ACC112 (cell line): Measurements from ENCODE around the gene TLR7.

Experiments
- H2AFZ ChIP-seq: fragments of 200-600 bp; sonication (generic); one replicate; pipeline ENCODE4 v1.6.0; 2017; ENCODE audit warnings: antibody characterized with exemption, low read length; ENCODE audit not compliant: unreplicated experiment
- H3K27ac ChIP-seq: fragments of 200-600 bp; sonication (generic); 2 replicates; pipeline ENCODE4 v1.5.1; 2014; ENCODE audit warnings: low read depth, mild to moderate bottlenecking, antibody characterized with exemption, low read length, moderate library complexity
- H3K27me3 ChIP-seq: fragments of 200-600 bp; sonication (generic); 2 replicates; pipeline ENCODE4 v1.6.1; 2014; ENCODE audit warnings: mild to moderate bottlenecking, antibody characterized with exemption, low read length, moderate library complexity, mixed read lengths; ENCODE audit not compliant: insufficient read depth
- H3K36me3 ChIP-seq: fragments of 200-600 bp; sonication (generic); 2 replicates; pipeline ENCODE4 v1.6.1; 2016; ENCODE audit warnings: mild to moderate bottlenecking, antibody characterized with exemption, low read length, moderate library complexity, mixed read lengths; ENCODE audit not compliant: insufficient read depth
- H3K4me1 ChIP-seq: fragments of 200-600 bp; sonication (generic); one replicate; pipeline ENCODE4 v1.6.1; 2016; ENCODE audit warnings: low read length, mixed read lengths; ENCODE audit not compliant: insufficient read depth, unreplicated experiment, control insufficient read depth
- H3K4me3 ChIP-seq: fragments of 200-600 bp; sonication (generic); 2 replicates; pipeline ENCODE4 v1.5.1; 2014; ENCODE audit warnings: mild to moderate bottlenecking, low read depth, low read length
- H3K79me2 ChIP-seq: fragments of 200-600 bp; sonication (generic); one replicate; pipeline ENCODE4 v1.6.0; 2016; ENCODE audit warnings: low read length; ENCODE audit not compliant: control insufficient read depth, unreplicated experiment, insufficient read depth

The TLR7 gene

DNA sequence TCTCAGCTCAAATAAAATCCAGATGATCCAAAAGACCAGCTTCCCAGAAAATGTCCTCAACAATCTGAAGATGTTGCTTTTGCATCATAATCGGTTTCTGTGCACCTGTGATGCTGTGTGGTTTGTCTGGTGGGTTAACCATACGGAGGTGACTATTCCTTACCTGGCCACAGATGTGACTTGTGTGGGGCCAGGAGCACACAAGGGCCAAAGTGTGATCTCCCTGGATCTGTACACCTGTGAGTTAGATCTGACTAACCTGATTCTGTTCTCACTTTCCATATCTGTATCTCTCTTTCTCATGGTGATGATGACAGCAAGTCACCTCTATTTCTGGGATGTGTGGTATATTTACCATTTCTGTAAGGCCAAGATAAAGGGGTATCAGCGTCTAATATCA, 20.9 kb downstream of the TLR7 start:
- Histone ChIP-seq H3K27ac (no peak overlapping the region), H2AFZ (no peak overlapping the region), H3K79me2 (no peaks in the 10 kb centered on the region), H3K4me3 (no peak overlapping the region), H3K36me3 (no peaks in the 10 kb centered on the region), H3K27me3 (peaks cover 60% of the 10 kb centered on the region), H3K4me1 (no peaks in the 10 kb centered on the region)

DNA sequence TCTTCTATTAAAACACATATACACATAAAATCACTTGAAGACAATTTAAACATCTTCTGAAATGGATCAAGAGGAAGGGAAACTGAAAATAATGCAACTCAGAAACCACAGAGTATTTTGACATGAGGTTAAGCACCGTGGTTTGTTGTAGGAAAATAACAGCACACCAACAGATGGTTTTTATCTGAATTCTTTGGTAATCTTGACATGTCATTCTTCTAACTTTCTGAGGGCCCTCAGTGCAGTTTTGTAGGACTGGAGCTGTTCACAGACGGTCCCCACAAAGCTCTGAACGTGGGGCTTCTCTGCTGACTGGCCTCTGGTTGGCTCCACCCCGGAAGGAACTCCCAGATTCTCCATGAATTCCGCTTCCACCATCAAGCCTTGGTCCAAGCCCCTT, 23.6 kb downstream of the TLR7 start:
- no peaks in the 10 kb centered on the region for H3K36me3 ChIP-seq
- H3K27ac ChIP-seq = no peak overlapping the region
- H3K27me3 ChIP-seq = peaks cover 41% of the 10 kb centered on the region
- no peak overlapping the region for H3K4me3 ChIP-seq
- H3K79me2 ChIP-seq = no peaks in the 10 kb centered on the region
- no peaks in the 10 kb centered on the region for H3K4me1 ChIP-seq
- no peak overlapping the region for H2AFZ ChIP-seq

DNA sequence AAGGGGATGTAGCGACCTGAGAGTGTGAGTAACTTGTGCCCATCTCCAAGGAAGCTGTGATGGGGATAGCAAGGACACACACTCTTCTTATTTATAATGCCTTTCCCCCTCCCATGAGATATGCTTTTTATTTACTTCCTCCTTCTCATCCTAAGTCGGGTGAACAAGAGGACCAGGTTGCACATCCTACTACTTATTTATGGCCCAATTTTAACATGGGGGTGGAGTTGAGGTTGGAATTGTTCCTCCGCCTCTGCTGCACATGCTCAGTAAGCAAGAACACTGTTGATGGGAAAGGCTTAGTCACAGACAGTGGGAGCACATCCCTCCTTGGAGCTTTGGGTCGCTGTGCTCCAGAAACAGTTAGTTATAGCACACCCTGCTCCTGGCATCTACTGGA, 24.3 kb downstream of the TLR7 start:
- Histone ChIP-seq H3K4me1 (peaks cover 3% of the 10 kb centered on the region), H3K27ac (no peak overlapping the region), H2AFZ (no peak overlapping the region), H3K36me3 (no peaks in the 10 kb centered on the region), H3K4me3 (no peak overlapping the region), H3K79me2 (no peaks in the 10 kb centered on the region), H3K27me3 (peaks cover 34% of the 10 kb centered on the region)

DNA sequence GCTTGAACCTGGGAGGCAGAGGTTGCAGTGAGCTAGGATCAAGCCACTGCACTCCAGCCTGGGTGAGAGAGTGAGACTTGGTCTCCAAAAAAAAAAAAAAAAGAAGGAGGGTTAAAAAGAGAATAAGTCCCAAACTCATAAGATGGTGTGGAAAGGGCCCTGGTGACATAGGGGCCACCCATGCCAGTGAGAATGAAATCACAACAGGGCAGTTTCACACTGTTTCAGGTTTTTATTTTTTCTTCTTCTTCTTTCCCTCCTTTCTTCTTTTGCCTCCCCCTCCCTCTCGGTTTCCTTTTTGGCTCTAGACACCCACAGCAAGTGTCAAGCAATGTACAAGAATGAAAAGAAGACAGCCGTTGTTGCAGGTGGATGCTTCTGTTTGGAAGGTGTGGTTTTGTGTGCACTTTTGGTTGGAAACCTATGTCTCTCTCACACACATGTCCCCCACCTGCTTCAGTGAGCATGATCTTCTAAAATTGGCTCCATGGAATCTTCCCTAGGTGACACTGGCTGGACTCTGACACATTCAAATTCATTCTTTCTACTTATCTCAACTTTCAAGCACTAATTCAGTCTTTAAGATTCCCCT, 25.1 kb downstream of the TLR7 start:
- H3K36me3 ChIP-seq = no peaks in the 10 kb centered on the region
- no peak overlapping the region for H2AFZ ChIP-seq
- no peaks in the 10 kb centered on the region for H3K79me2 ChIP-seq
- no peak overlapping the region for H3K4me3 ChIP-seq
- H3K27ac ChIP-seq = no peak overlapping the region
- H3K4me1 ChIP-seq = peaks cover 3% of the 10 kb centered on the region
- H3K27me3 ChIP-seq = peaks cover 26% of the 10 kb centered on the region

DNA sequence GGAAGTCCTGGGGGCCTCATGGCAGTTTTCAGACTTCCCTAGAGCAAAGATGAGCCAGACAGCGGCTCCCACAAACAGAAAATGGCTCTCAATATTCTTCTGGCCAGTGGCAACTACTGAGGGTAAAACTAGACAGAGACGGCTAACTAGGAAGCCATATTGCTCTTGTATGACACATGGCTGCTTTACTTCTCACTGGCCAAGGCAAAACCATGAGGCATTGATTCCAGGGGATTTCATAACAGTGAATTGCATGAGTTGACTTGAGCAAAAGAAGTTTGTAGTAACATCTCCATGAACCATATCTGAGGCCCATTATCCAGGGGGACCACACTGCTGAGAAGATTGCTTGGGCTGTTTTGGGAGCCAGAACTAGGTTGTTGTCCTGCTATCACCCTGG, 25.8 kb downstream of the TLR7 start:
- Histone ChIP-seq H3K79me2 (no peaks in the 10 kb centered on the region), H3K4me1 (peaks cover 3% of the 10 kb centered on the region), H3K27ac (no peak overlapping the region), H2AFZ (no peak overlapping the region), H3K36me3 (no peaks in the 10 kb centered on the region), H3K4me3 (no peak overlapping the region), H3K27me3 (peaks cover 19% of the 10 kb centered on the region)

DNA sequence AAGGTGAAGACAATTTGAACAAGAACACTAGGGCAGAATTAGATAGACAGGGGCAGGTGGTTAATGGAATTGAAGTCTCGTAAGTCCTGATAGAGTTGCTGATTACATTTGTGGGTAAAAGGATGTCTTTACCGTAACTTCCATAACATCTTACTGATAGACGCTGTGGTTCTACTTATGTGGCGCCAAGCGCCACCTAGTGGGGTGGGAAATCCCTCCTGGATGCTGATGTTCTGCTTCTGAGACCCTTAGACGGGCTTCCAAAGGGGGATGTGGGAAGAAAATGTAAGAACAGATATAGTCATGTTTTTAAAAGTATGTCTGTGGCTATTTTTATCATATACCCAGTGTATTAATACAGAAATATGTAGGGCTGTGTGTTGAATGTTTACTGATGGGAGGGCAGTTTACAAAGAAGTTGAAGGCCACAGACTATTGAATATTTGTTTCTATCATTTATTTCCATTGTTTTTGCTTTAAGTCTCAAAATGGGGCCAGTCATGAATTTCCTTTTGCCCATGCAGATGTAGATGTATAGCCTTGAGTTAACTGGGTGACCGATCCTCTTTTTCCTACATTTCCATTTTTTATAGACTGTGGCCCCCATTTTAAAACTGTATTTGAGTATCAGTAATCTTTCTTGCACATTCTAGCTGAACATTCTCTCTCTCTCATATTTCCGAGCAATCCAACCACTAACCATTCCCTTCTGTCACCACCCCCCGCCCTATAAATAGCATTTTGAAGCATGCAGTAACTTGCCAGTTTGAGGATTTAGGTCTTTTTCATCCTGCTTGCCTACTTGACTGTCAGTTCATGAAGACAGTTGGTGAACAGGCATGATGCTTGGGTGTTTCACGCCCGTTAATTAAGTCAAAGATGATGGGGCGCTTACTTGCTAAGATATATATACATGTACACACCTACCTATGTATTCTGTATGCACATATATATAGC, 27.5 kb downstream of the TLR7 start:
- Histone ChIP-seq H3K4me3 (no peak overlapping the region), H3K36me3 (no peaks in the 10 kb centered on the region), H3K27me3 (peaks cover 7% of the 10 kb centered on the region; the same call in 1 of the 2 replicates), H3K27ac (no peak overlapping the region), H3K79me2 (no peaks in the 10 kb centered on the region), H2AFZ (no peak overlapping the region), H3K4me1 (peaks cover 3% of the 10 kb centered on the region)

DNA sequence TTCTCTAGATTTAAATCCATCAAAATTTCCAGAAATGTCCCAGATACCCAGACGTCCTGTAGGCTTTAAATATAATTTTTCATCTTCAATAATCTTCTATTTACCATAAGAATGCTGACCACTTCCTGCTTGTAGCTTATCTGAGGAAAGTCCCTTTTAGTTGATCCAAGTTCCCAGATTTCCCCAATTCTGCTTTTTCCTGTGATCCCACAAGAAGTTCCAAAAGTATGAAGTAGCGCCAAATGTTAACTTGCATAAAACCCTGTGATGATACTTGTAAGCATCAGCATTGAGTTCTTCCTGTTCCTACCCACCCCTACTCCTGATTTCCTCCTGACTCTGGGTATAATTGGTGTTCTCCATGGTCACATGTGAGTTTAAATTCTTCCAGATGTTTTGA, 29.0 kb downstream of the TLR7 start:
- Histone ChIP-seq H3K4me1 (peaks cover 3% of the 10 kb centered on the region), H3K27me3 (no peaks in the 10 kb centered on the region), H3K36me3 (no peaks in the 10 kb centered on the region), H3K27ac (no peak overlapping the region), H3K79me2 (no peaks in the 10 kb centered on the region), H2AFZ (no peak overlapping the region), H3K4me3 (no peak overlapping the region)

DNA sequence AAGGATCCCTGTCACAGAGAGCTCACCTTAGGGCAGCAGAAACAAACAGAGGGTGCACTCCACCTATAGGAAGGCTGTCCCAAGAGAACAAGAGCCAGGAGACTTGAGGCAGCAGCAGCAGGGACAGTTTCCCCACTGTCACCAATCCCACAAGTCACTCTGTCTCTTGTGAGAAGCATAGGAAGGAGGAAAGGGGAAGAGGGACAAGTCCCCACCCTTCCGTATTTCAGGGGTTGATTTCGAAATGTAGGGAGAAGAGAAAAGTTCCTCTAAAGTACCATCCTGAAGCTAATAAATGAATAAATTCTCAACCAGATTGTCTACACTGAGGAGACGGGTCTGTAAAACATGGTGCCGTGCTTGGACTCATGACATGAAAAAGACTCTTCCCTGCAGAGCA, 30.1 kb downstream of the TLR7 start:
- H3K4me1 ChIP-seq = peaks cover 3% of the 10 kb centered on the region
- H3K79me2 ChIP-seq = no peaks in the 10 kb centered on the region
- H3K27ac ChIP-seq = no peak overlapping the region
- no peak overlapping the region for H2AFZ ChIP-seq
- H3K4me3 ChIP-seq = no peak overlapping the region
- no peaks in the 10 kb centered on the region for H3K36me3 ChIP-seq
- H3K27me3 ChIP-seq = no peaks in the 10 kb centered on the region

DNA sequence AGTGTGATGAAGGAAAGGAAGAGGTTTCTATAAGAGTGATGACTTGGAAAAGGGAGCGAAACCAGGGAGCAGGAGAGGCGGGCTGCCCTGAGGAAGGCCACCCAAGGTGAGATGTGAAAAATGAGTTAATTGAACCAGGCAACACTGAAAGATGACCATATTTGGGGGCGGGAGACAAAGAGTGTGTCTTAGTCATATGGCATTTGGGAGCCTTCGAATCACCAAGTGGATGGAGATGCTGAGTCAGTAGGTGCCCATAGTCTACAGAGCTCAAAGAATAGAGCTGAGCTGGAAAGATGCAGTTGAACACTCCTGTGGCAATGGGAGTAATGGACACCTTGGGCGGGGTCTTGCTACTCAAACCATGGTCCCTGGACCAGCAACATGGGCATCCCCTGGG, 31.2 kb downstream of the TLR7 start:
- no peaks in the 10 kb centered on the region for H3K27me3 ChIP-seq
- no peak overlapping the region for H3K4me3 ChIP-seq
- H3K27ac ChIP-seq = no peak overlapping the region
- no peak overlapping the region for H2AFZ ChIP-seq
- H3K79me2 ChIP-seq = no peaks in the 10 kb centered on the region
- H3K4me1 ChIP-seq = peaks cover 3% of the 10 kb centered on the region
- H3K36me3 ChIP-seq = no peaks in the 10 kb centered on the region

DNA sequence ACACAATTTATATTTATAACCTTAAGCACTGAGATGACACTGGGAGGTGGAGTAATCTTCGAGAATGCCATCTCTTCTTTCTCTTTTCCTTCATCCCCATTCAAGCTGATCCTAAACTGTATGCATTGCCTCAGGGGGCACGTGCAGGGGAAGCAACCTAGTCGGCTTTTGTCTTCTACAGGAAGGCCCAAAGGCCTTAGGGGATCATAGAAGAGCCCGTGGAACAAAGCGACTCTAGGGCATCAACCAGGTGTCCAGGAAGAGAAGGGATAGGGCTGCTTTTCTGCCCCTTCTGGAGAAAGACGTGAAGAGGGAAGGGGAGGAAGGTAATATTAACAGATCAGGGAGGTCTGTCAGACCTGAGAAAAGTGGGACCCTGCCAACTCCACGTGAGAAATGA, 32.6 kb downstream of the TLR7 start:
- no peaks in the 10 kb centered on the region for H3K79me2 ChIP-seq
- no peak overlapping the region for H3K27ac ChIP-seq
- no peaks in the 10 kb centered on the region for H3K36me3 ChIP-seq
- peaks cover 3% of the 10 kb centered on the region for H3K4me1 ChIP-seq
- H2AFZ ChIP-seq = no peak overlapping the region
- no peak overlapping the region for H3K4me3 ChIP-seq
- H3K27me3 ChIP-seq = no peaks in the 10 kb centered on the region

DNA sequence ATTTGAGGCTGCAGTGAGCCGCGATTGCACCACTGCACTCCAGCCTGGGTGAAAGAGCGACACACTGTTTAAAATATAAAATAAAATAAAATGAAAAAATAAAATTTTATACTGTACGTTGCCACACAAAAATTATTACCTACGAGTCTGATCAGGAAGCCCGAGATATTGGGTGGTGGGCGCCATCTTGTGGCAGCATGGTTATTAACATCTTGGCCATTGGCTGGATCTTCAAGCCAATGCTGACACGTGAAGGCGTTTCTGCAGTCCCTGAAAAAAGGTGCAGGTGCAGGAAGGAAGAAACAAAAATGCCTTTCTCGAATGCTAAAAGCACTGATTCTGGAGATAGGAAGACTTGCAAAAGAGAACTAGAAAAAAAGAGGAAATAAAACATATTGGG, 34.6 kb downstream of the TLR7 start:
- Histone ChIP-seq H3K4me1 (no peaks in the 10 kb centered on the region), H3K27ac (no peak overlapping the region), H2AFZ (no peak overlapping the region), H3K36me3 (no peaks in the 10 kb centered on the region), H3K79me2 (no peaks in the 10 kb centered on the region), H3K4me3 (no peak overlapping the region), H3K27me3 (no peaks in the 10 kb centered on the region)
